Measurements from ENCODE around the gene ITPRIP. TPM values are rescaled to one million over a fixed set of nuclear protein-coding genes. Genes with fewer than 3 reads are reported as not detected.
A peak's percentile ranks its signal among the peaks of the same experiment; 100 is the strongest.

Gene ITPRIP
- total and polyA plus RNA-seq, 11 donors: 18.4 to 90.2 (median 27.7) TPM

DNA sequence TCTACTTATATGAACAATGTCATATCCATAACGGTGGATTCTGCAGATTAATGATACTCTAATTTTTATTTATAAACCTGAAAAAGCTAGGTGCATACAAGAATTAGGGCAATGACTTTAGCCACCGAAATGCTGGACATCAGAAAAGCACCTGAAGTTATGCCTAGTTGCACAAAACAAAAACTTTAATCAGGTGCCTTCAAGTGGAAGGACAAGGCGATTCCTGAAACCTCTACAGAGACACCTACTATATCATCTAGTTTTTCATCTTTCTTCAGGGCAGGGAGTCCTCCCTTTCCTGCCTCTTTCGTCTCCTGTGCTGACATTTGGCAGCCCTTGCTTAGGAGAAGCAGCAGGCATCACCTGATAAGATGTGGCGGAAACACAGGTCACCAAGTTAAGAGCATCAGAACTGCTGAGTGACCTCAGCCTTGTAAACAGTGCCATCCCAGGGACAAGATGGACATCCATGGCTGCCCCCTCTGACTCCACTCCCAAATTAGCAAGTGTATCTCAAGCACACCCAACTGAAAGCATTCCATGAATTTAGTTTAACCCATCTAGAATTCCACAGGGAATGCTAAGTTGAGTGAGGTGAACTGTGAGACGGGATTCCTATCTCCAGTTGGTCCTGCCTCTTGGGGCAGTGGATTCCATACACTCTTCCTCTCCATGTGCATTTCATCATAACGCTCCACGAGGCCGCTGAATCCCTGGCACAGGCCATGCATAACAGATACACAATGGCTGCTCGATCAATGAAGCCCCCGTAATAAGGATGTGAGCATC lies 5.8 kb downstream of the ITPRIP start:
- TF ChIP-seq POLR2A (IDR thresholded peaks at IDR 0.05): peak in 1 of 2 donors; percentile 10
- TF ChIP-seq, protein P1, sequence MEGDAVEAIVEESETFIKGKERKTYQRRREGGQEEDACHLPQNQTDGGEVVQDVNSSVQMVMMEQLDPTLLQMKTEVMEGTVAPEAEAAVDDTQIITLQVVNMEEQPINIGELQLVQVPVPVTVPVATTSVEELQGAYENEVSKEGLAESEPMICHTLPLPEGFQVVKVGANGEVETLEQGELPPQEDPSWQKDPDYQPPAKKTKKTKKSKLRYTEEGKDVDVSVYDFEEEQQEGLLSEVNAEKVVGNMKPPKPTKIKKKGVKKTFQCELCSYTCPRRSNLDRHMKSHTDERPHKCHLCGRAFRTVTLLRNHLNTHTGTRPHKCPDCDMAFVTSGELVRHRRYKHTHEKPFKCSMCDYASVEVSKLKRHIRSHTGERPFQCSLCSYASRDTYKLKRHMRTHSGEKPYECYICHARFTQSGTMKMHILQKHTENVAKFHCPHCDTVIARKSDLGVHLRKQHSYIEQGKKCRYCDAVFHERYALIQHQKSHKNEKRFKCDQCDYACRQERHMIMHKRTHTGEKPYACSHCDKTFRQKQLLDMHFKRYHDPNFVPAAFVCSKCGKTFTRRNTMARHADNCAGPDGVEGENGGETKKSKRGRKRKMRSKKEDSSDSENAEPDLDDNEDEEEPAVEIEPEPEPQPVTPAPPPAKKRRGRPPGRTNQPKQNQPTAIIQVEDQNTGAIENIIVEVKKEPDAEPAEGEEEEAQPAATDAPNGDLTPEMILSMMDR (IDR thresholded peaks at IDR 0.05): no peak
- WGBS, 4 donors: 40 to 44% (median 42%) methylated on average over 11 of the region's 11 CpGs
- Histone ChIP-seq H3K36me3 (peaks cover 0 to 12% (median 0%) of the 10 kb centered on the region in 9 donors), H3K4me1 (peaks cover 41 to 98% (median 88%) of the 10 kb centered on the region in 12 donors), H3K9me3 (no peaks in the 10 kb centered on the region), H3K27me3 (no peaks in the 10 kb centered on the region), H3K27ac (peak overlapping the region; percentile 89 to 100 (median 99)), H3K4me3 (peak overlapping the region in 2 of 12 donors; percentile 10 to 38)
- intact Hi-C loops (cut with DNase I): no loop called here
- DNase-seq (peak in 2 of 5 donors; percentile 27 to 57), ATAC-seq (peak in 2 of 4 donors; percentile 25 to 27)

DNA sequence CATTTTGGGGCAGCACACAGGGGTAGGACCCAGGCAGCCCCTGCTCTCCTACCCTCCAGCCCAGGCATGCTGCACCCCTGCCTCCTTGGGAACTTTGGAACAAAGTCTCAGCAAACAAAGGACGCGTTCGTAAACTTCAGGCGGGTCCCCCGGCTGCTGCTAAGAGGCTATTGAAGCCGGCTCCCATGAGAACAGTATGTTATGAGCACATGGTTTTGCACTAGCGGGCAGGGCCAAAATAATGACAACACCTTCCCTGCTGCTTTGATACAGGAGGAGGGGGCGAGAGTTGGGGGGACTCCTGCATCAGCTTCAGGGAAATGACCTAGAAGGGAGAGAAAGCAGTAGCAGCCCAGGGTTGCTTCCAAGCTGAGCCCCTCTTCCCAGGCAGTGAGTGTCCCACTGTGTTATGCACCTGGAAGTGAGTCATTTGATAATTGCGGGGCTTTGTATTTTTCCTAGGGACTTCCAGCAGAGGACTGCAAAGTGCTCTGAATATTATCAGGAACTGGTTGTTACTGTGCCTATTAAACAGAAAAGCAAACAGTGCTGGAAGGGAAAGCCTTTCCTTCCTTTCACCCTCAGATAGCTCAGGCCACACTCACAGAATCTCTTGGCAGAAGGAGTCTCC lies 6.9 kb downstream of the ITPRIP start:
- H3K4me3 ChIP-seq: peak overlapping the region in 6 of 12 donors; percentile 2 to 42 (median 18)
- WGBS, 4 donors: 0 to 18% (median 7%) methylated on average over 6 to 9 of the region's 9 CpGs
- H3K36me3 ChIP-seq: peaks cover 0 to 12% (median 0%) of the 10 kb centered on the region in 9 donors
- TF ChIP-seq POLR2A (IDR thresholded peaks at IDR 0.05): peak in 1 of 2 donors; percentile 48
- TF ChIP-seq, protein P1 (IDR thresholded peaks at IDR 0.05): no peak
- DNase-seq (peak in 4 of 5 donors; percentile 61 to 84 (median 74)), ATAC-seq (peak; percentile 25 to 52 (median 42))
- peak overlapping the region; percentile 89 to 100 (median 99) for H3K27ac ChIP-seq
- H3K9me3 ChIP-seq: no peaks in the 10 kb centered on the region
- intact Hi-C loops (cut with DNase I): no loop called here
- no peaks in the 10 kb centered on the region for H3K27me3 ChIP-seq
- peaks cover 47 to 100% (median 99%) of the 10 kb centered on the region in 12 donors for H3K4me1 ChIP-seq

DNA sequence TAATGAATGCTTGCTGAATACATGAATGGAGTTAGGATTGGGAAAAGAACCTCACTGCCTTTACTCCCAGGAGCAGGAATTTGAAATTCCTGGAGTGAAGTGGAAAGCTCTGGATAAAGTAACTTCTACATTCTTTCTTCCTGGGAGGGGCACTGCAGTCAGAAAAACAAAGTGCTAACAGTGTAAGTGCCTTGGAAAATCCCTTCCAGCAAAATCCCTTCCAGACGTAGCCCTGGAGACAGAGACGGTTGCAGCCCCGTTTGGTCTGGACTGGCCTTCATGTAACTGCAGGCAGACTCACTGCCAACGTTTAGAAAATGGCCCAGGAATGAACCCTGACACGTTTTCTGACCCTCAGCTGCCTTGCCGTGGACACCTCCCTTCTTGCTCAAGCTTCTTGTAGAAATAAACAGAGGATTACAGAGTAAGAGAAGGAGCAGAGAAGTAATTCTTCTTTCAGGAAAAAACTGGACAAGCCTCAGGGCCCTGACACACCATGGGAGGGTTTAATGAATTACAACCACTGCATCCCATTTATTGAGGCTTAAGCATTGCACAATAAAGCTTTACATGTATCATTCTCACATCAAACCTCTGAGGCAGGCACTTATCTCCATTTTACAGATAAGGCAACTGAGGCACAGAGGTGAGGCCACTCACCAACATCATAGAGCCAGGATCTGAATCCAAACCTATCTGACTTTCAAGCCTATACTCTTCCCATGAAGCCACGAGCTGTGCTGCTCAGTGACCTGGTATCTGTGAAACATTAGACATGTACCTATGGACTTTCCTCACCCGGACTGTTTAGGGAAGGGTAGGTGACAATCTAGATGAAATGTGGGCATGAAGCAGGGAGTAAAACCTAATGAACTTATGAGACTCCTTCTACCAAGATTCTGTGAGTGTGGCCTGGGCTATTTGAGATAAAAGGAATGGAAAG lies 7.8 kb downstream of the ITPRIP start:
- peak overlapping the region; percentile 89 to 100 (median 99) for H3K27ac ChIP-seq
- WGBS, 4 donors: 11 to 21% (median 13%) methylated on average over 8 of the region's 8 CpGs
- peak in 2 of 5 donors; percentile 63 to 70 for DNase-seq
- ATAC-seq: peak in 3 of 4 donors; percentile 1 to 3 (median 2)
- H3K36me3 ChIP-seq: peaks cover 0 to 18% (median 0%) of the 10 kb centered on the region in 9 donors
- TF ChIP-seq, protein P1 (IDR thresholded peaks at IDR 0.05): no peak
- no peak for TF ChIP-seq POLR2A (IDR thresholded peaks at IDR 0.05)
- peak overlapping the region in 7 of 12 donors; percentile 2 to 50 (median 16) for H3K4me3 ChIP-seq
- peaks cover 50 to 100% (median 100%) of the 10 kb centered on the region in 12 donors for H3K4me1 ChIP-seq
- no peaks in the 10 kb centered on the region for H3K27me3 ChIP-seq
- intact Hi-C loops (cut with DNase I): no loop called here
- H3K9me3 ChIP-seq: no peaks in the 10 kb centered on the region
